MM.1S (cell line): ENCODE measurements around the gene KCNK10.

Experiments used
- DNase-seq: peaks from one replicate; pipeline ENCODE4 v3.0.0-alpha.2; 2015
- H2AFZ ChIP-seq: fragments of 300-600 bp; sonication (generic); 2 replicates; pipeline ENCODE4 v1.6.0; 2016; ENCODE audit warnings: antibody characterized with exemption, low read length
- H3F3A ChIP-seq: fragments of 300-600 bp; sonication (generic); 2 replicates; pipeline ENCODE4 v1.6.1; 2016; ENCODE audit warnings: mild to moderate bottlenecking, antibody characterized with exemption, low read length, moderate library complexity, mixed read lengths; ENCODE audit not compliant: insufficient read depth
- H3K27ac ChIP-seq: fragments of 300-600 bp; sonication (generic); 2 replicates; pipeline ENCODE4 v1.5.1; 2016; ENCODE audit warnings: mild to moderate bottlenecking, low read length
- H3K27me3 ChIP-seq: fragments of 300-600 bp; sonication (generic); replicated peaks from 2 replicates; pipeline ENCODE4 v1.6.0; 2016; ENCODE audit warnings: low read length; ENCODE audit not compliant: insufficient read depth
- H3K36me3 ChIP-seq: fragments of 300-600 bp; sonication (generic); replicated peaks from 2 replicates; pipeline ENCODE4 v1.6.1; 2016; ENCODE audit warnings: mild to moderate bottlenecking, low read length, mixed read lengths; ENCODE audit not compliant: insufficient read depth
- H3K4me1 ChIP-seq: fragments of 300-600 bp; sonication (generic); 2 replicates; pipeline ENCODE4 v1.6.1; 2016; ENCODE audit warnings: low read length, mixed read lengths
- H3K4me2 ChIP-seq: fragments of 300-600 bp; sonication (generic); 2 replicates; pipeline ENCODE4 v1.6.0; 2016; ENCODE audit warnings: low read depth, low read length
- H3K4me3 ChIP-seq: fragments of 300-600 bp; sonication (generic); 2 replicates; pipeline ENCODE4 v1.5.1; 2016; ENCODE audit warnings: low read length, mixed read lengths
- H3K79me2 ChIP-seq: fragments of 300-600 bp; sonication (generic); 2 replicates; pipeline ENCODE4 v1.6.1; 2016; ENCODE audit warnings: mixed run types, low read length, mixed read lengths
- H3K9ac ChIP-seq: fragments of 300-600 bp; sonication (generic); 2 replicates; pipeline ENCODE4 v1.6.1; 2016; ENCODE audit warnings: low read length, mixed read lengths
- H3K9me2 ChIP-seq: fragments of 300-600 bp; sonication (generic); replicated peaks from 2 replicates; pipeline ENCODE4 v1.6.1; 2016; ENCODE audit warnings: mild to moderate bottlenecking, low read length, mixed read lengths; ENCODE audit not compliant: insufficient read depth
- H3K9me3 ChIP-seq: fragments of 300-600 bp; sonication (generic); replicated peaks from 2 replicates; pipeline ENCODE4 v1.6.1; 2016; ENCODE audit warnings: mild to moderate bottlenecking, low read length, mixed read lengths; ENCODE audit not compliant: insufficient read depth
- H4K20me1 ChIP-seq: fragments of 300-600 bp; sonication (generic); 2 replicates; pipeline ENCODE4 v1.6.1; 2016; ENCODE audit warnings: mild to moderate bottlenecking, low read length, moderate library complexity, mixed read lengths; ENCODE audit not compliant: insufficient read depth
- EZH2 ChIP-seq: fragments of 300-600 bp; sonication (generic); optimal IDR thresholded peaks from 2 replicates; pipeline ENCODE3; 2017; ENCODE audit warnings: low read depth, mild to moderate bottlenecking, antibody characterized with exemption, low read length, mixed read lengths
- EZH2phosphoT487 ChIP-seq: fragments of 300-600 bp; sonication (generic); IDR thresholded peaks from 2 replicates; pipeline ENCODE4 v1.6.1; 2018; ENCODE audit warnings: antibody characterized with exemption, low read length
- TF ChIP-seq, protein P1 (sequence below): fragments of 300-600 bp; sonication (generic); IDR thresholded peaks from 2 replicates; pipeline ENCODE4 v1.5.1; 2016; ENCODE audit warnings: antibody characterized with exemption, low read length, mixed read lengths

KCNK10 gene

DNA sequence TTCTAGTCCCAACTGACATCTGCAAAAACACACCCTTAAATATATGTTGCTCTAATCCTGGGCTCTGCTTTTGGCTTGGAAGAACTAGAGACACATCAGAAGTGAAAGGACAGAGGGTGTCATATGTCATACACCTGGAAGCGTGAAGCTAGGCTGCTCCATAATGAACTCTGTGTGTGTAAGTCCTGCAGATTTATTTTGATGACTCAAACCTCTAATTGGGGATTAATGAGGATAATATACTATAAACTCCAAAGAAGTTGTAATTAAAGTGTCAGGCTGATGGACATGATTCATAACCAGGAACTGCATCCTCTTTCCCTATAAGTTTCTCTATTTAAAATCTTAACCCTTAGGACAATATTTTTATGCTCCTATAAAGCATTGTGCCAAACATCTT lies 4.4 kb upstream of the KCNK10 start:
- no peaks in the 10 kb centered on the region for H3K79me2 ChIP-seq
- TF ChIP-seq EZH2: no peak
- TF ChIP-seq, protein P1, sequence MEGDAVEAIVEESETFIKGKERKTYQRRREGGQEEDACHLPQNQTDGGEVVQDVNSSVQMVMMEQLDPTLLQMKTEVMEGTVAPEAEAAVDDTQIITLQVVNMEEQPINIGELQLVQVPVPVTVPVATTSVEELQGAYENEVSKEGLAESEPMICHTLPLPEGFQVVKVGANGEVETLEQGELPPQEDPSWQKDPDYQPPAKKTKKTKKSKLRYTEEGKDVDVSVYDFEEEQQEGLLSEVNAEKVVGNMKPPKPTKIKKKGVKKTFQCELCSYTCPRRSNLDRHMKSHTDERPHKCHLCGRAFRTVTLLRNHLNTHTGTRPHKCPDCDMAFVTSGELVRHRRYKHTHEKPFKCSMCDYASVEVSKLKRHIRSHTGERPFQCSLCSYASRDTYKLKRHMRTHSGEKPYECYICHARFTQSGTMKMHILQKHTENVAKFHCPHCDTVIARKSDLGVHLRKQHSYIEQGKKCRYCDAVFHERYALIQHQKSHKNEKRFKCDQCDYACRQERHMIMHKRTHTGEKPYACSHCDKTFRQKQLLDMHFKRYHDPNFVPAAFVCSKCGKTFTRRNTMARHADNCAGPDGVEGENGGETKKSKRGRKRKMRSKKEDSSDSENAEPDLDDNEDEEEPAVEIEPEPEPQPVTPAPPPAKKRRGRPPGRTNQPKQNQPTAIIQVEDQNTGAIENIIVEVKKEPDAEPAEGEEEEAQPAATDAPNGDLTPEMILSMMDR: no peak
- no peak for TF ChIP-seq EZH2phosphoT487
- no peak overlapping the region for H2AFZ ChIP-seq
- H3K9ac ChIP-seq: no peak overlapping the region
- no peaks in the 10 kb centered on the region for H3K4me1 ChIP-seq
- H3F3A ChIP-seq: no peaks in the 10 kb centered on the region
- no peaks in the 10 kb centered on the region for H3K9me3 ChIP-seq
- H3K27ac ChIP-seq: no peak overlapping the region
- no peaks in the 10 kb centered on the region for H3K36me3 ChIP-seq
- no peak overlapping the region for H3K4me3 ChIP-seq
- no peaks in the 10 kb centered on the region for H3K27me3 ChIP-seq
- H3K4me2 ChIP-seq: no peak overlapping the region
- H4K20me1 ChIP-seq: no peaks in the 10 kb centered on the region
- no peak for DNase-seq
- no peaks in the 10 kb centered on the region for H3K9me2 ChIP-seq

DNA sequence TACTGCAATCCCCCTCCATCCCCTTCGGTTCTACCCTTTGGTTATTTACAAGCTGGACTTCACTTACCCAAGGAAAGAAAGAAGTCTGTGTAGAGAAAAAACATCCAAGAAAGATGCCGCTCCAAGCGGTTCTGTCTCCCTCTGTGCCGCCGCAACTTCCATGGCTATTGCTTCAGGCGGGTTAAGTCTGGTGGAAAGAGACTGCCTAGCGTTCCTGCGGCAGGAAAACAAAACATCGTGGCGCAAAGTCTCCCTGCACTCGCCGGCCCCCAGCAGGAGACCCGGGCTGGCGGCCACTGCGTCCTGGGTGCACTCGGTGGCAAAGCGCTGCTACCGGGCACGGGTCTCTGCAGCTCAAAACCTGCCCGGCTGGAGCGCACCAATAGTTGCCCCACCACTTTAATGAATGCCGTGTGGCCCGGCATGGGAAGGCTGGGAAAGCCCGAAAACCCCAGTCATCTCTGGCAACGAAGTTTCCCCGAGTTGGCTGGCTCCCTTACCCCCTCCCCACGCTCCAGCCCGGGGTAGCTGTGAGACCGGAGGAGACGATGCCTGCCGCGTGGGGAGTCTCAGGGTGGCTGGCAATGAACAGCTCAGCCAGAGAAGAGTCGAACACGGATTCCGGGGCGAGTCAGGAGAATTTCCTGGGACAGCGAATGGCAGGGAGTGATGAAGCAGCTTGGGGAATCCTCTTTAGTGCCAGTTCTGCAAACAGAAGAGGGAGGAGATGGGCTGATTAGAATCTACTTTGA lies 3.5 kb upstream of the KCNK10 start:
- Histone ChIP-seq H3K9ac (no peak overlapping the region), H3K4me1 (no peaks in the 10 kb centered on the region), H3K4me3 (no peak overlapping the region), H3K9me3 (no peaks in the 10 kb centered on the region), H3K27ac (no peak overlapping the region), H4K20me1 (no peaks in the 10 kb centered on the region), H3K4me2 (no peak overlapping the region), H3F3A (no peaks in the 10 kb centered on the region), H3K27me3 (no peaks in the 10 kb centered on the region), H3K9me2 (no peaks in the 10 kb centered on the region), H3K36me3 (no peaks in the 10 kb centered on the region), H3K79me2 (no peaks in the 10 kb centered on the region), H2AFZ (no peak overlapping the region)
- DNase-seq: no peak
- TF ChIP-seq EZH2phosphoT487: no peak
- TF ChIP-seq EZH2: no peak
- TF ChIP-seq, protein P1: no peak

DNA sequence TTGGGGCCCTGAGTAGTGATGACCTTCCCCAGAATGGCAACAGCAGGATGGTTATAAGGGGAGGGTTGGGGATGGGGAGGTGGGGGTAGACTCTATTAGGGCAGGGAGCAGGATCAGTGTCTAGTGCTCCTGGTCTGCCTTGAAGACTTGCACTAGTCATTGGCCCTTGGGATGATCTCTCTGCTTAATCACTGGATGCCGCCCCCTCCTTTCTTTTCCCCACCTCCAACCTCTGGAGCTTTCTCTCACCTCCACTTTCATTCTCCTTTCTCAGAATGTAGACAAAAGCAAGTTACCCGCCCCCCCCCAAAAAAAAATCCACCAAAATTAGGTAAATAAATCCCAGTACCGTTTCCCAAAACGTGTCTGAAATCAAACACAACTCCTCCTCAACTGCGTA lies 2.8 kb upstream of the KCNK10 start:
- Histone ChIP-seq H4K20me1 (no peaks in the 10 kb centered on the region), H3K27me3 (no peaks in the 10 kb centered on the region), H3K9me2 (no peaks in the 10 kb centered on the region), H3K9ac (no peak overlapping the region), H3K27ac (no peak overlapping the region), H3K4me2 (no peak overlapping the region), H3F3A (no peaks in the 10 kb centered on the region), H2AFZ (no peak overlapping the region), H3K36me3 (no peaks in the 10 kb centered on the region), H3K4me1 (no peaks in the 10 kb centered on the region), H3K4me3 (no peak overlapping the region), H3K79me2 (no peaks in the 10 kb centered on the region), H3K9me3 (no peaks in the 10 kb centered on the region)
- no peak for TF ChIP-seq EZH2phosphoT487
- DNase-seq: no peak

DNA sequence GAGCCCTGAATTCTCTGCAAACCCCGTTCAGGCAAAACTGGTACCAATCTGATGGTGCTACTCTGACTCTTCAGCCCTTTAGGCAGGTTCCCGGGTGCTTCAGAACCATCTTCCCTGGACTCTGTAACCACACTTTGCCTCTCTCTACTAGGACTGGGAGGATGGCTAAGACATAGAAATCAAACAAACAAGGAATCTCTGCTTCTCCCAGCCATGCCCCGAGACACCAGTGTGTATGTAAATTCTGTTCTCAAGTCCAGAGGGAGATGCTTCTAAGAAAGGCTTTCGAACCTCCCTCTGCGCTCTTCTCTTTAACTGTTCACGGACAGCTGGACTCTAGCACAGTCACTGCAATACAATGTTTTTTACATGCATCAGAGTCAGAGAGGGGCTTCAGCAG lies 1.9 kb upstream of the KCNK10 start:
- no peaks in the 10 kb centered on the region for H3K79me2 ChIP-seq
- TF ChIP-seq, protein P1: no peak
- TF ChIP-seq EZH2 (no peak), EZH2phosphoT487 (no peak)
- H3K27me3 ChIP-seq: no peaks in the 10 kb centered on the region
- no peak overlapping the region for H3K9ac ChIP-seq
- no peaks in the 10 kb centered on the region for H3K9me2 ChIP-seq
- no peaks in the 10 kb centered on the region for H3F3A ChIP-seq
- no peak overlapping the region for H3K27ac ChIP-seq
- H3K4me2 ChIP-seq: no peak overlapping the region
- no peaks in the 10 kb centered on the region for H3K36me3 ChIP-seq
- H3K4me3 ChIP-seq: no peak overlapping the region
- H2AFZ ChIP-seq: no peak overlapping the region
- no peaks in the 10 kb centered on the region for H4K20me1 ChIP-seq
- no peaks in the 10 kb centered on the region for H3K9me3 ChIP-seq
- no peak for DNase-seq
- H3K4me1 ChIP-seq: no peaks in the 10 kb centered on the region
